Aorta (tissue), 5 donors: ENCODE results near the gene MAGEA9. TPM values are rescaled to one million over a fixed set of nuclear protein-coding genes. Genes with fewer than 3 reads are reported as not detected.
A peak's percentile ranks its signal among the peaks of the same experiment; 100 is the strongest.
"Not testable (repeated sequence)": the region's sequence is repeated elsewhere in the genome, so short reads cannot be mapped to it uniquely, and the experiment has no call there.

ENCODE experiments used
- ATAC-seq: fragments of 200-7000 bp; cut with Tn5 transposase; one replicate; pipeline ENCODE4 v1.9.1; 2022; ENCODE audit warnings: moderate library complexity; ENCODE audit not compliant: low FRiP score
- DNase-seq, 2 donors: peaks; one replicate each; pipeline ENCODE4 v3.0.0-alpha.2; 2020
- H3K27ac ChIP-seq, 2 donors: one replicate each; pipeline ENCODE4 v1.5.1; 2013; ENCODE audit warnings: low read length in 2 of 2, mild to moderate bottlenecking in 2 of 2, moderate library complexity in 2 of 2, control low read depth in 1 of 2, inconsistent platforms in 1 of 2, low read depth in 1 of 2
- H3K27me3 ChIP-seq, 2 donors: one replicate each; pipeline ENCODE4 v1.6.1; 2013; ENCODE audit warnings: control low read depth in 1 of 2, low read length in 1 of 2, mild to moderate bottlenecking in 1 of 2, moderate library complexity in 1 of 2; ENCODE audit not compliant: insufficient read depth in 2 of 2, control insufficient read depth in 1 of 2
- H3K36me3 ChIP-seq, 2 donors: one replicate each; pipeline ENCODE4 v1.6.1; 2013; ENCODE audit warnings: control low read depth in 1 of 2, low read length in 1 of 2, mild to moderate bottlenecking in 1 of 2; ENCODE audit not compliant: insufficient read depth in 2 of 2, control insufficient read depth in 1 of 2
- H3K4me1 ChIP-seq, 2 donors: one replicate each; pipeline ENCODE4 v1.6.1; 2013; ENCODE audit warnings: low read length in 2 of 2, control low read depth in 1 of 2, mild to moderate bottlenecking in 1 of 2, moderate library complexity in 1 of 2; ENCODE audit not compliant: insufficient read depth in 2 of 2, control insufficient read depth in 1 of 2
- H3K4me3 ChIP-seq, 2 donors: one replicate each; pipeline ENCODE4 v1.5.1; 2013; ENCODE audit warnings: low read length in 2 of 2, control low read depth in 1 of 2, mild to moderate bottlenecking in 1 of 2
- H3K9me3 ChIP-seq: one replicate; pipeline ENCODE4 v1.6.1; 2013; ENCODE audit warnings: mild to moderate bottlenecking, low read length; ENCODE audit not compliant: control insufficient read depth
- WGBS, 2 donors: extraction: QIAGEN DNeasy Blood & Tissue Kit; methylation state at CpG; one replicate each; pipeline ENCODE4 v1.1.7; 2013; 5-methylcytosine and 5-hydroxymethylcytosine counted together
- intact Hi-C, 2 donors: fragments of 100-400 bp; cut with DNase I; formaldehyde crosslinking; loops; one replicate each; pipeline versions ENCODE4 v1.14.2 to v1.15.0; 2022
- polyA plus RNA-seq, 2 donors: library from polyadenylated mRNA; stranded (reverse); fragments of 200-250 nt; gene quantifications; one replicate each; pipeline ENCODE4 v1.2.3, GENCODE V29; 2013
- total RNA-seq, 2 donors: library from RNA; stranded (reverse); fragmentation: NEBNext Ultra II Directional; extraction: Animal tissue kit (Norgen Biotek cat#: 25700); gene quantifications; one replicate each; pipeline ENCODE4 v1.2.1, GENCODE V29; 2021
- donor health status: healthy with polysubstance abuse.
- donor health status: Bipolar disorder and iron deficiency.
- donor health status: DM: no; HTN: no; CAD: no.
- donor health status: DM: no; HTN: no; CAD: no.
- donor health status: DM: yes; HTN: yes; CAD: no.

Gene MAGEA9
- total and polyA plus RNA-seq, 4 donors = not detected

DNA sequence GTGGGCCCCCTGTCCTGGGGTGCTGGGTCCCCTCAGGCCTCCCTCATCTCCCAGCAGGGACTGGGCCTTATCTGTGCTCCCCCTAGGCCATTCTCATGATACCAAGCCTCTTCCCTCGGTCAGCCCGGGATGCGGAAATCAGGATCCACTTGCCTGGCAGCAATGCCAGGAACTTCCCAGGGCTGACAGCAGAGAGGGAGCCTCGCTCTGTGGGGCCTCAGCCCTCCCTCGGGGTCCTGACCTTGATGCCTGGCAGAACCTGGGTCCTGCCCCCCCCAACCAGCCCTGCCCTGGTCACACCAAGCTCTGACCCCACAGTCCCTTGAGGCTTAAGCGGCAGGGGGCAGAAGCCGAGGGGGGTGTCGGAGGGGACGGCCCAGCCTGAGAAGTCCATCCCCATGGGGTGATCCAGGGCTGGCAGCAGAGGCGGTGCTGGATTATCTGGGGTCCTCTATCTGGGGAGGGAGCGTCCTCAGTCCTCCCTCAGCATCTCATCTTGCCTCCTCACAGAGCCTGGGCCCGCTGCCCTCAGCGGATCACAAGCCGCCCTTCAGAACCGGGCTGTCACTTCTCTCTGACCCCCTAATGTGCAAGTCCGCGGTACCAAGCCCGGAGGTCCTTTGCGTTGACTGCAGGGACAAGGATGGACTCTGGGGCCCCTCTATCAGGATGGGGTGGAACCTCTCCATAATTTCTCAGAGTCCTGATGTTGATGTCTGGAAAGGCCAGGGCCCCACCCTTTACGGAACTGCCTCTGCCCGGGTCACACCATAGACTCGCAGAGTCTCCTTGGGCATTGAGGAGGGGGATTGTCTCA lies 19.7 kb upstream of the MAGEA9 start:
- 89 to 92% methylated on average over 22 of the region's 22 CpGs for WGBS, 2 donors
- peak; percentile 39 for ATAC-seq

DNA sequence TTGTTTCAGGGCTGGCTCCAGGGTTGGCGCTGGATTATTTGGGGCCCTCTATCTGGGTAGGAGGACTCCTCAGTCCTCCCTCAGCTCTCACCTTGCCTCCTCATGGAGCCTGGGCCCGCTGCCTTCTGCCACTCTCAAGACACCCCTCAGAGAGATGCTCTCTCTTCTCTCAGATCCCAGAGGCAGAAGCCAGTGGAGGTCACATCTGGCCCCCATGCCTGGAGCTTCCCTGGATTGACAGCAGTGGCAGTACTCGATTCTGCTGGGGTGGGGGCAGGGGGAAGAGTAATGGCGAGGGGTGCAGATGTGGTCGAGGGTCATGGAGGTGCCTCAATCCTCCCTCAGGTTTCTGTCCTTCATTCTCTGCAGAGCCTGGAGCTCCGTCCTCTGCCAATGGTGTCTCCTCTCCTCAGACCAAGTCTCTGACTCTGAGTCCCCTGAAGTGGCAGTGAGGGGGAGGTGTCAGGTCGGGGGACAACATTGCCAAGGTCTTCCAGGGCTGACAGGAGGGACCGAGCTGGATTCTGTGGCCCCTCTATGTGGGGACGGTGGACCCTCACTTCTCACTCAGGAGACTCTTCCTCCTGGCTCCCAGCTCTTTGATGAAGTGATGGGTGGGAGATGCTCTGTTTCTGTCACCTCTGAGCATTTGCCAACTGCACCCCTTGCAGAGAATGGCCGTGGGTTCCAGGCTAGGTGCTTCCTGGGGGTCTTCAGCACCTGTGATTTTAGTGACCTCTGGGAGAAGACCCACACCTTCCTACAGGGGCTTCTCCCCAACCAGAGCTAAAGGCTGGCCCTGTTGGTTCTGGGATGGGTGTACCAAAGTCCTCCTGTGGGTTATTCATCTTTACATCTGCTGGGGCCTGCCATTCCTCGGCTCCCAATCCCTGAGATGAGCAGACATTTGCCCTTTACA lies 18.8 kb upstream of the MAGEA9 start:
- WGBS, 2 donors = 57 to 83% methylated on average over 10 of the region's 11 CpGs
- H3K36me3 ChIP-seq = no peaks in the 10 kb centered on the region
- no peaks in the 10 kb centered on the region for H3K27me3 ChIP-seq
- DNase-seq = peak in 1 of 2 donors; percentile 26
- H3K27ac ChIP-seq = no peak overlapping the region
- no peaks in the 10 kb centered on the region for H3K9me3 ChIP-seq
- H3K4me3 ChIP-seq = no peak overlapping the region
- ATAC-seq = no peak
- intact Hi-C loops = loop anchor here in 1 of 2 donors (10.0 kb wide), 1 partner anchor 78 kb away; no protein-coding TSS in a partner anchor
- no peaks in the 10 kb centered on the region for H3K4me1 ChIP-seq

More for the DNA sequence above, 19.7 kb upstream of the MAGEA9 start:
- H3K27ac ChIP-seq, H3K9me3 ChIP-seq, H3K4me3 ChIP-seq, H3K27me3 ChIP-seq, H3K36me3 ChIP-seq, H3K4me1 ChIP-seq: not testable (repeated sequence)
- DNase-seq = peak in 1 of 2 donors; percentile 38
- intact Hi-C loops = loop anchor here in 1 of 2 donors (10.0 kb wide), 1 partner anchor 77 kb away; no protein-coding TSS in a partner anchor

DNA sequence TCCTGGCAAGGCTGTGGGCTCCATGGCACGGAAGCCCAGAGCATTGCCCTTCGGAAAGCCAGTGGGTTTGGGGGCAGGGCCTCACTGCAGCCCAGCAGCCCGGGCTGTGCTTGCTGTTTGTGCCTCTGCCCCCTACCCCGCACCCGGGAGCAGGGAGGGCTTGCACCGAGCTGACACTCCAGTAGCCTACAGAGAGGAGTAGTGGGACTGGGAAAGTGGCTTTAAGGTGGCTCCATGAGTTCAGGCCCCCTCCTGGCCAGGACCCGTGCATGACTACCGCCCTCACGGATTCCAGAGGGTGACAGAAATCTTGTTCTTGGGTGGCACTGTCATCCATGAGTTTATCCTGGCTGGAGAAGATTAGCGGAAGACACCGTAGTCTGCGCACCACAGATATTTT lies 11.4 kb upstream of the MAGEA9 start:
- H3K36me3 ChIP-seq, H3K4me1 ChIP-seq, intact Hi-C loops, H3K4me3 ChIP-seq, ATAC-seq, H3K27me3 ChIP-seq, H3K9me3 ChIP-seq, DNase-seq, H3K27ac ChIP-seq: not testable (repeated sequence)
- 55 to 90% methylated on average over 3 of the region's 12 CpGs for WGBS, 2 donors

DNA sequence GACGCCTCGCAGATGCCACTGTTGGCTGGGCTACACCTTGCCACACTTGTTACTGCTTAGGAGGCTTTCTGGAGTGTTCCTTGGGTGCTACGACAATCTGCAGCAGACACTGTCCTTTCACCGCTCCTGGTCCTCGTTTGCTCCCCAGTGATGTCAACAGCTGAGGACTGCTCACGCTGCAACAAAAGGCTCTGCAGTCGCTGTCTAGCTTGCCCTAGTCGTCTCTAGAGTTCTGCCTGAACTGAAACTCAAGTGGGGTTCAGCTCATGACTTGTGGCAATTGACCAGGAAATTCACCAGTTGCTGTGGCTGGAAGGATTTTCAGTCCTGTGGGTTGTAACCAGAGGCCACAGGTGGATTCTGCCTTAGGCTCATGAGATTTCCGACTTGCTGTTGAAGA lies 8.7 kb upstream of the MAGEA9 start:
- ATAC-seq, H3K4me1 ChIP-seq, H3K27me3 ChIP-seq, intact Hi-C loops, H3K4me3 ChIP-seq, H3K27ac ChIP-seq, H3K9me3 ChIP-seq, H3K36me3 ChIP-seq, DNase-seq: not testable (repeated sequence)
- no CpG with 5 or more reads among the region's 9 CpGs for WGBS, 2 donors

DNA sequence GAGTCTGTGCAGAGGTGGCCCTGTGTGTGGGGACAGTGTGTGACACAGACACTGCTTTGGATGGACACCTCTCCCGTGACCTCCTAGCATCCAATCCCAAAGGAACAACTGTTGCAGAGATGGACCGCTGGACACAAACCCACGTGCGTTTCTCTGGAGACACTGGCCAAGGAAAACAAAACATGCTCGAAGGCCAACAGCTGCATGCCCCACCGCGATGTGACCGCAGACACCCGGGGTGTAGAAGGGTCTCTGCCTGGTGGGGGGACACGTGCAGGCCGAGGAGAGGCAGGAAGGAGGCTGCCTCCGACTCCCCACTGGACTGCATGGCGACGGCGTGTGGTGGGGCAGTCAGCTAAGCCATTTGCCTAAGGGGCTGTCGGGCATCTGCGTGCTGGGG lies 8.0 kb upstream of the MAGEA9 start, which contains the start of gene HSFX1:
Gene HSFX1 (plus strand): TSS at position 301 of the 400 bp plus-strand sequence. CDS start 614 bp downstream, outside the sequence.
- DNase-seq, ATAC-seq, H3K27me3 ChIP-seq, H3K27ac ChIP-seq, H3K36me3 ChIP-seq, H3K4me3 ChIP-seq, H3K4me1 ChIP-seq, intact Hi-C loops, H3K9me3 ChIP-seq: not testable (repeated sequence)
- no CpG with 5 or more reads among the region's 17 CpGs for WGBS, 2 donors

DNA sequence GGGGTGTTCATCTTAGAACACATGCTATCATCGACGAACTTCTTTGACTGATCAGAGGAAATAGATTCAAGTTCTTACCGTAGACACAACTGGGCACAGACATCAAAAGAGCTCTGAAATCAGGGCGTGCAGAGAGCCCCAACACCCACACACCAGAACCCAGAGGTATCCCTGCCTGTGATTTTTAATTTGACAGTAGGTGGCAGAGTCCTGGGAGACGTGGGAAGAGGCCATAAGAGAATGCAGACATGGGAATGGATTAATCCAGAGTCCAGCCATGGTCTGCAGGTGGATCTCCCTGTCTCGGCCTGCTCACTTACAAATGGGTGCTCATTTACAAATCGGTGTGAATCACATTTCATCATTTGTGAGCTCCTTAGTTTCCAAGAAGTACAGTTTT lies 3.7 kb upstream of the MAGEA9 start:
- H3K27me3 ChIP-seq, H3K4me1 ChIP-seq, H3K36me3 ChIP-seq, H3K4me3 ChIP-seq, H3K9me3 ChIP-seq, DNase-seq, intact Hi-C loops, H3K27ac ChIP-seq, ATAC-seq: not testable (repeated sequence)
- WGBS, 2 donors = no CpG with 5 or more reads among the region's 7 CpGs

DNA sequence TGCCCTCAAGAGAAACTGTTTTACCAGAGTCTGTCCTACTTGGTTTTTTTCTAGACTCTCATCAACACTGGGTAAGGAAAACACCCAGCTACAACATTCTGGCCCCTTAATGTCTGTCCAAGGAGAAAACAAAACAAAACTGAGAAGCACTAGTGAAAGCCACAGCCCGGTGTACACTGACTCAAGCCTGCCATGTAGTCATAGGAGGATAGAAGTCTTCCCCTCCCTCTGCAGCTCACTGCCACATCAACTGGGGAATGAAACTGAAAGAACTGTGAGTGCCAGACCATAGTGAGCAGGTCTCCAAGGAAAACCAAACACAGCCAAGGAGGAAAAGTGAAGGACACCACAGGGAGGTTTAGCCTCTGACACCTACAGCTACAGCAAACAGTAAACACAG lies 13.8 kb downstream of the MAGEA9 start:
- H3K27me3 ChIP-seq, H3K4me1 ChIP-seq, H3K27ac ChIP-seq, intact Hi-C loops, H3K4me3 ChIP-seq, H3K9me3 ChIP-seq, DNase-seq, H3K36me3 ChIP-seq, ATAC-seq: not testable (repeated sequence)
- no CpG with 5 or more reads among the region's 1 CpG for WGBS, 2 donors

DNA sequence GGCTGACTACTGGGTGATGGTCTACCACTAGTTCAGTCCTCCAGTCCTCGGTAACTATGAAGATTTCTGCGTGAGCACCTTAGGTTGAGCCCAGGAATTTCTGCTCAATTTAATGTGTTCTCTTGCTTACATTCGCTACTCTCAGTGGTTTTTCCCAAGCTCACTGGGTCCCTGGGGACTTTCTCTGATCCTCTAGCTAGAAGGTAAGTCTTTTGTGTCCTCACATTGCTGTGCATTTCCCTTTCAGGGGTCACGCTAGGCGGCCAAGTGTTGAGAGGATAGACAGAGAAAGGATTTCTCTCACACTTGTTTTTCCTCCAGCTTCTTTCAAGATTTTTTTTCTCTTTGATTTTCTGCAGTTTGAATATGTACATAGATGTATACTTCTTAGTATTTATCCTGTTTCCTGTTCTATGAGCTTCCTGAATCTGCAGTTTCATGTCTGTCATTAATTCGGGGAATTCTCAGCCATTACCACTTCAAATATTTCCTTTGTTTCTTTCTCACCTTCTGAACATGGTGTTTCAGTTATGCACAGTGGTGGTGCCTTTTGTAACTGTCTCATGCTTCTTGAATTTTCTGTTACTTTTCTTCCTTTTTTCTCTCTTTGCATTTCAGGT lies 17.5 kb downstream of the MAGEA9 start:
- Histone ChIP-seq H3K4me3 (no peak overlapping the region), H3K36me3 (no peaks in the 10 kb centered on the region), H3K9me3 (no peaks in the 10 kb centered on the region), H3K27me3 (no peaks in the 10 kb centered on the region), H3K27ac (no peak overlapping the region), H3K4me1 (no peaks in the 10 kb centered on the region)
- intact Hi-C loops = no loop called here
- ATAC-seq (no peak), DNase-seq (no peak)
- 75 to 85% methylated on average over 6 of the region's 6 CpGs for WGBS, 2 donors
